Upper lobe of right lung (tissue), 1 donor: Measurements from ENCODE around the gene AGPAT4. TPM values are rescaled to one million over a fixed set of nuclear protein-coding genes. Genes with fewer than 3 reads are reported as not detected.

Experiments
- ATAC-seq: fragments of 200-7000 bp; cut with Tn5 transposase; one replicate; pipeline ENCODE4 v1.9.1; 2020; ENCODE audit warnings: mild to moderate bottlenecking, moderate library complexity
- DNase-seq: peaks from one replicate; pipeline ENCODE4 v3.0.0-alpha.2; 2020
- H3K27ac ChIP-seq: fragments of 200-600 bp; one replicate; pipeline ENCODE4 v1.8.0; 2022
- H3K27me3 ChIP-seq: fragments of 200-600 bp; one replicate; pipeline ENCODE4 v1.8.0; 2022; ENCODE audit warnings: mild to moderate bottlenecking
- H3K36me3 ChIP-seq: fragments of 200-600 bp; one replicate; pipeline ENCODE4 v1.8.0; 2022
- H3K4me1 ChIP-seq: fragments of 200-600 bp; one replicate; pipeline ENCODE4 v1.8.0; 2022
- H3K4me3 ChIP-seq: fragments of 200-600 bp; one replicate; pipeline ENCODE4 v1.8.0; 2022; ENCODE audit warnings: mild to moderate bottlenecking
- H3K9me3 ChIP-seq: fragments of 200-600 bp; one replicate; pipeline ENCODE4 v1.8.0; 2022
- CTCF ChIP-seq: fragments of 200-600 bp; IDR thresholded peaks from one replicate; pipeline ENCODE4 v1.8.0; 2022; ENCODE audit warnings: antibody characterized with exemption
- intact Hi-C: fragments of 100-400 bp; cut with DNase I; formaldehyde crosslinking; loops from one replicate; pipeline ENCODE4 v1.11.0; 2022
- total RNA-seq: library from RNA; stranded (reverse); fragmentation: NEBNext Ultra II Directional; extraction: Animal tissue kit (Norgen Biotek cat#: 25700); gene quantifications from one replicate; pipeline ENCODE4 v1.2.1, GENCODE V29; 2021
- donor health status: DM: no; HTN: yes; CAD: no; lungs with severe emphysema.

The AGPAT4 gene
- total RNA-seq, 1 donor from 2014 or later, result 16.6 TPM

DNA sequence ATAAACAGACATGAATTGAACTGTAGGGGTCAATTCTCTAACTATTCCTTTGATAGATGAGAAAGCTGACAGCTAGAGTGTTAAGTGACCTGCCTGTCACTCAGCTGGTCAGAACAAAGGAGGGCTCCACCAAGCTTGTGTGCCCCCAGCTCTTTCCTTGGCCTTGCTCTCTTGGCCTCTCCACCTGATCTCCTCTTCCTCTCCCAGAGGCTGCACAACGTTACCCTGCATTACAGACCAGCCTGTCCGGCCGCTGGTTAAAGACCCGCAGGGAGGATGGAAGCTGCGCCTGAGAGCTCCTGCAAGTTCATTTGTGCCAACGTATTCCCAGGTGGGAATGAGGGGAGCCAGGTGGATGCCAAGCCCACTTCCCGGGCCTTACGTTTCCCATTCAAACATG lies 22.5 kb downstream of the AGPAT4 start:
- ATAC-seq, result no peak

GRCh38 chr6:161249327-161249726 lies 24.5 kb downstream of the AGPAT4 start:
- Histone ChIP-seq H3K4me3 (no peak overlapping the region), H3K27me3 (no peaks in the 10 kb centered on the region), H3K27ac (no peak overlapping the region), H3K9me3 (no peaks in the 10 kb centered on the region), H3K36me3 (no peaks in the 10 kb centered on the region), H3K4me1 (no peaks in the 10 kb centered on the region)
- ATAC-seq (no peak), DNase-seq (no peak)
- no peak for TF ChIP-seq CTCF
- intact Hi-C loops, result no loop called here

More for the DNA sequence above, 22.5 kb downstream of the AGPAT4 start:
- no peak overlapping the region for H3K4me3 ChIP-seq
- H3K27me3 ChIP-seq, result no peaks in the 10 kb centered on the region
- TF ChIP-seq CTCF, result no peak
- H3K9me3 ChIP-seq, result no peaks in the 10 kb centered on the region
- no peaks in the 10 kb centered on the region for H3K36me3 ChIP-seq
- intact Hi-C loops, result no loop called here
- H3K27ac ChIP-seq, result no peak overlapping the region
- H3K4me1 ChIP-seq, result no peaks in the 10 kb centered on the region
- DNase-seq, result no peak

DNA sequence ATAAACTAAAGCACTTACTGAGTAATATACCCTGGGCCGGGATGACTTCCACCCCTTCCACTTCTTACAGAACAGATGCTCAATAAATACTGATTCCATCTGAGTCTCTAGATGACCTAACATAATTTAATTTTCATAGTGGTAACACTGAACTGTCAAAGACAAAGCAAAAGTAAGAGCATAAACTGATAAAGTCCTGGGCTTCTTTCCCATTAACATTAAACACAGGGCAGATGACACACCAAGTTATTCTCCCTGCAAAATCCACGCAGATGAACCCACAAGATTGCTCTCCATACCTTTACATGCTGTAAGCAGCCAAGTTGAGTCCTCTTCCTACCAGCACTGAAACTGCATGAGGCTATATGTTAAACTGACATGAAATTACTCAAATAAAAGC lies 27.1 kb downstream of the AGPAT4 start:
- peaks cover 6% of the 10 kb centered on the region for H3K4me1 ChIP-seq
- no peak for TF ChIP-seq CTCF
- H3K36me3 ChIP-seq, result no peaks in the 10 kb centered on the region
- no peaks in the 10 kb centered on the region for H3K9me3 ChIP-seq
- DNase-seq (no peak), ATAC-seq (no peak)
- no peaks in the 10 kb centered on the region for H3K27me3 ChIP-seq
- intact Hi-C loops, result no loop called here
- no peak overlapping the region for H3K4me3 ChIP-seq
- no peak overlapping the region for H3K27ac ChIP-seq

GRCh38 chr6:161245363-161245762 lies 28.5 kb downstream of the AGPAT4 start:
- Histone ChIP-seq H3K27me3 (no peaks in the 10 kb centered on the region), H3K36me3 (no peaks in the 10 kb centered on the region), H3K4me1 (peaks cover 6% of the 10 kb centered on the region), H3K27ac (no peak overlapping the region), H3K4me3 (no peak overlapping the region), H3K9me3 (no peaks in the 10 kb centered on the region)
- ATAC-seq (no peak), DNase-seq (no peak)
- TF ChIP-seq CTCF, result no peak
- intact Hi-C loops, result no loop called here

GRCh38 chr6:161244725-161245124 lies 29.1 kb downstream of the AGPAT4 start:
- Histone ChIP-seq H3K36me3 (no peaks in the 10 kb centered on the region), H3K27ac (no peak overlapping the region), H3K9me3 (no peaks in the 10 kb centered on the region), H3K4me1 (peaks cover 6% of the 10 kb centered on the region), H3K4me3 (no peak overlapping the region), H3K27me3 (no peaks in the 10 kb centered on the region)
- intact Hi-C loops, result no loop called here
- no peak for DNase-seq
- no peak for ATAC-seq
- TF ChIP-seq CTCF, result no peak
